Activated CD4-positive, alpha-beta T cell treated with anti-CD3 and anti-CD28 coated beads, Interleukin-2, Interleukin-4, amounts not matched to agents 100 ng/mL and 50 ng/mL, durations not matched to agents 16 hours and 8 hours (primary cell): ENCODE data around the gene TKT.

Experiments used
- DNase-seq: peaks from one replicate; pipeline ENCODE4 v3.0.0-alpha.2; 2020; ENCODE audit warnings: low spot score

Gene TKT

GRCh38 chr3:53225651-53226050, 30.2 kb downstream of the TKT start:
- no peak for DNase-seq

DNA sequence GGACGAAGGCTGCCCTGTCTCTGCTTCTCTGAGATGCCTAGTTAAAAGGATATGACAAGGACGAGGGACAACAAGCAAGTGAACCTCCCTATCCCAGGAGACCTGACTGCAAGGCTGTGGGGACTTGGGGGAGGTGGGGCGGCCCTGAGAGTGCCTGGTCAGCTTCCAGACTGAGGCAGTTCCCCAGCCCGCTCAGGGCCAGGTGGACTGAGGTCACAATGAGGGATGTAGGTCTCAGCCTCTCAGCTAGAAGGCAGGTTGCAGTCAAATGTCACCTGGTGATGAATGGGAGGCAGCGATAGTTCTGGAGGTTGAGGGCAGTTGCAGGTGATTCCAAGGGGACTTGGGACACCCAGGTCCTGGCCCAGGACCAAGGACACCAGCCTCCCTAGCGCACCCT, 30.6 kb downstream of the TKT start:
- DNase-seq: no peak

- no peak for DNase-seq
Measured at GRCh38 chr3:53224536-53224935, 31.3 kb downstream of the TKT start.

DNA sequence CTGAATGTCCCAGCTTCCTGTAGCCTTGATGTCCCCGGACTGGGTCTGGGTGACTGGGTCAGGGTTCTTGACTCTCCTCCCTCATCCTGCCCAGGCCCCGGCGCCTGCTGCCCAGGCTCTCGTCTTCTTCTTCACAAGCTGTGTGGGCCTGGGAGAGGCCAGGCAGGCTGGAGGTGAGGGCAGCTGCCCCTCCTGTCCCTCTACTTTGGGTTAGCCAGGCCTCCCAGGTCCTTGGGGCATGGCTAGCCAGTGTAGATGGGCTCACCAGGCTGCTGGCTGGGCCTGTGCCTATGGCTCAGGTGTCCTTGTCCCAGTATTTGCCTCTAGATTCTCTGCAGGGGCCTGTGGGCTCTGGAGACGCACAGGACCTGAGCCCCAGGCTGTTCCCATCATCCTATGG, 31.8 kb downstream of the TKT start:
- no peak for DNase-seq

GRCh38 chr3:53223541-53223966, 32.3 kb downstream of the TKT start:
- DNase-seq: no peak

DNA sequence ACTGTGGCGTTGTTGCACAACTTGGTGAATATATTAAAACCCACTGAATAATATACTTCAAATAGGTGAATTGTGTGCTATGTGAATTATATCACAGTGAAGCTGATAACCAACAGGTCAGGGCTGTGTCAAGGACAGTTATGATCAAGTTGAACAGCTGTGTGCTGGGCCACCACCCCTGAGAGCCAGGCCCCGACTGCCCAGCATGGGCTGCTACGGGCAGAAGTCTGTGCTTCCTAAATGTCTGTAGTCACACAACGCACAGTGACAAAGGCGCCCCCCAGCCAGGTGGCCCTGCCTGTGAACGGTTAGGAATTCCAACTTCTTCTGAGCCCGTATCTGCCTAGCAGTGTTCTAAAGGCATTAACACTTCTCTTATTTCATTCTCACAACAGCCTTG, 32.8 kb downstream of the TKT start:
- no peak for DNase-seq

GRCh38 chr3:53222183-53222901, 33.5 kb downstream of the TKT start:
- no peak for DNase-seq

GRCh38 chr3:53221827-53222182, 34.0 kb downstream of the TKT start:
- no peak for DNase-seq

GRCh38 chr3:53221345-53221744, 34.5 kb downstream of the TKT start:
- DNase-seq: no peak

GRCh38 chr3:53219895-53220483, 35.8 kb downstream of the TKT start:
- DNase-seq: peak; percentile 86

DNA sequence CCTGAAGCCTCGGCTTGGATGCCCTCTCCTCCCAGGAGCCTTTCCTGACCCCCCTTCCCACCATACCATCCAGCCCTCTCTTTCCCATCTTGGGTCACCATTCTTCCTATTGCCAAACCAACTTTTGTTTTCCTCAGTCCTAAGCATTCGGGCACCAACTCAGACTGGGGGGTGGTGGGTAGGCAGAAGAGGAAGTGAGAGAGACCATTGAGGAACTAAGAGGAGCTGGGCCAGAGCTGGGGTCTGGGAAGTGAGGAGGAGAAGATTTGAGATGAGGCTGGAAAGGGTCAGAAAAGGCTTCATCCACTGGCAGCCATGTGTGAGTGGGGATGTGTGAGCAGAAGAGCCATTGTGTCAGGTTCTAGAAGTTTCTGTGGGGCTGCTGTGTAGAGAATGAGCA, 37.7 kb downstream of the TKT start:
- no peak for DNase-seq

DNA sequence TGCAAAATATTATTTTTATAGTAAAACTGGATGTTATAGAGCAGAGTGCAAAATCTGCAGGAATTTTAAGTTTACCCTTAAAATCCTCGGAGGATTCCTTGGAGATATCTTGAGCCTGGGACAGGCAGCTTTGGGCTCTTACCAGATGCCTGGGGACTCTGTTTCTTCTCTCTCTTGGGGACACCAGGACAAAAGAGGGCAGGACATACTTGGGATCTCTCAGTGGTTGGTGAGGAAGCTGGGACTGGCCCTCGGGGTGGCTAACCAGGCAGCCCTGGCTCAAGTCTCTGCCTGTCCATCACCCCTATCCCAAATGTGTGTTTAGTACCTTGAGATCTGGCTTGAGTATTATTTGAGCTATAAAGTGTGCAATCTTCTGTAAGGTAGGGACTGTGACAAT, 38.6 kb downstream of the TKT start:
- no peak for DNase-seq

GRCh38 chr3:53216723-53217122, 39.1 kb downstream of the TKT start:
- no peak for DNase-seq

- no peak for DNase-seq
Measured at GRCh38 chr3:53215816-53216215, 40.0 kb downstream of the TKT start.

DNA sequence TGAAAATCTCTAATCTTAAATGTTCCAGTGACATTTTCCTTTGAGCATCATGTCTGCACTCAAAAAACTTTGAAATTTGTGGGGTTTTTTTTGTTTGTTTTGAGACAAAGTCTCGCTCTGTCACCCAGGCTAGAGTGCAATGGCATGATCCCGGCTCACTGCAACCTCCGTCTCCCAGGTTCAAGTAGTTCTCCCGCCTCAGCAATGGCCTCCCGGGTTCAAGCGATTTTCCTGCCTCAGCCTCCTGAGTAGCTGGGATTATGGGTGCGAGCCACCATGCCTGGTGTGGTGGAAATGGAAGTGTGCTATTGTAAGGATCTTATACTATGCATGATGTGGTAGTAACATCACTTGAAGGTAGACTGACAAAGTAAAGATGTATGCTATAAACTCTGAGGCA, 42.5 kb downstream of the TKT start:
- no peak for DNase-seq

- DNase-seq: no peak
Measured at GRCh38 chr3:53211706-53212702, 43.8 kb downstream of the TKT start.

GRCh38 chr3:53202331-53203015, 53.3 kb downstream of the TKT start:
- no peak for DNase-seq

DNA sequence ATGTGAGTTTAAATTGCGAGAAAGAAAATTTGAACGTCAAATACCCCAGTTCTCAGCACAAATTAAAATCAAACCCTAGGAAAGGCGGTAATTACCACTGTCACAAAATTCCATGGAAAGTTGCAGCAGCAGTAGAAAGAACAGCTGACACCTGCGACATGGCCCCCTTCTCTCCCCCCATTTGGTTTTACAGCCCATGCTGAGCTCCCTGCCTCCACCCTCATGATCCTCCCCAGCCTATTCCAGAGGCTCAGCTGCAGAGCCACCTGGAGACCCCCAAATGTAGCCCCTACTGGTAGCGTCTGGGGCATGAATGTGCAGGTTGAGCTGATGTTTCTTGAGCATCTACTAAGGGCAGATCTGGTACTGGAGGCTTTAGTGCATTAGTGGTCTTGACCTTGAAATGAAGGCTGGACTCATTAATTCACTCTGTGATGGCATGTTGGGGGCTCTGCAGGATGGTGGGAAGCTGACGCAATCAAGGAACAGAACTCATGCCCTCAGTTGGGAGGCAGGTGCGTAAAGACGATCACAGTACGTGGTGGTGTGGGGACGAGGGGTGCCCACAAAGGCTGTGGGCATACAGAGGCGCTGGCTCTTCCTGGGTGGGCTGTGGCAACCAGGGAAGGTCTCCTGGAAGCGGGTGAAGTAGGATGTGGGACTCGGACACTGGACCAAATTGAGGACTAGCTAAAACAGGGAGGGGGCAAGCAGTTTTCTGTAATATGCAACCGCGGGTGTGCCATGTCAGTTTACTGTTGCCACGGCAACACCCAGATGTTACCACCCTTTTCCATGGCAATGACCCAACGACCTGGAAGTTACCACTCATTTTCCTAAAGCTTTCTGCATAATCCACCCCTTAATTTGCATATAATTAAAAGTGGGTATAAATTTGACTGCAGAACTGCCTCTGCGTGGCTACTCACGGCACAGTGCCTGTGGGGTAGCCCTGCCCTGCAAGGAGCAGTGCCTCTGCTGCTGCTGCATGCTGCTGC, 55.0 kb downstream of the TKT start:
- no peak for DNase-seq

- DNase-seq: no peak
Measured at GRCh38 chr3:53199834-53200233, 56.0 kb downstream of the TKT start.

GRCh38 chr3:53198996-53199395, 56.8 kb downstream of the TKT start:
- DNase-seq: no peak
